GM23248 (cell line): Measurements from ENCODE around the gene CCDC69. TPM values are rescaled to one million over a fixed set of nuclear protein-coding genes. Genes with fewer than 3 reads are reported as not detected.

Experiments
- DNase-seq: peaks from one replicate; pipeline ENCODE4 v3.0.0-alpha.2; 2015
- H2AFZ ChIP-seq: fragments of 200-600 bp; sonication (generic); 2 replicates; pipeline ENCODE4 v1.6.1; 2016; ENCODE audit warnings: antibody characterized with exemption
- H3F3A ChIP-seq: fragments of 200-600 bp; sonication (generic); 2 replicates; pipeline ENCODE4 v1.6.1; 2016; ENCODE audit warnings: mild to moderate bottlenecking, antibody characterized with exemption, mixed run types; ENCODE audit not compliant: insufficient read depth
- H3K27ac ChIP-seq: fragments of 200-600 bp; sonication (generic); 2 replicates; pipeline ENCODE4 v1.5.1; 2016; ENCODE audit warnings: mild to moderate bottlenecking
- H3K27me3 ChIP-seq: fragments of 200-600 bp; sonication (generic); replicated peaks from 2 replicates; pipeline ENCODE4 v1.6.1; 2016; ENCODE audit warnings: mild to moderate bottlenecking; ENCODE audit not compliant: insufficient read depth
- H3K36me3 ChIP-seq: fragments of 200-600 bp; sonication (generic); 2 replicates; pipeline ENCODE4 v1.6.1; 2016; ENCODE audit warnings: low read depth, mild to moderate bottlenecking
- H3K4me1 ChIP-seq: fragments of 200-600 bp; sonication (generic); 2 replicates; pipeline ENCODE4 v1.6.1; 2016; ENCODE audit warnings: mild to moderate bottlenecking; ENCODE audit not compliant: insufficient read depth
- H3K4me2 ChIP-seq: fragments of 200-600 bp; sonication (generic); one replicate; pipeline ENCODE4 v1.6.1; 2016; ENCODE audit warnings: mild to moderate bottlenecking; ENCODE audit not compliant: unreplicated experiment
- H3K4me3 ChIP-seq: fragments of 200-600 bp; sonication (generic); 2 replicates; pipeline ENCODE4 v1.5.1; 2016; ENCODE audit warnings: mild to moderate bottlenecking
- H3K79me2 ChIP-seq: fragments of 200-600 bp; sonication (generic); 2 replicates; pipeline ENCODE4 v1.6.1; 2016; ENCODE audit warnings: mild to moderate bottlenecking; ENCODE audit not compliant: insufficient read depth
- H3K9ac ChIP-seq: fragments of 200-600 bp; sonication (generic); 2 replicates; pipeline ENCODE4 v1.6.1; 2016; ENCODE audit warnings: mild to moderate bottlenecking
- H3K9me2 ChIP-seq: fragments of 200-600 bp; sonication (generic); 2 replicates; pipeline ENCODE4 v1.6.1; 2016; ENCODE audit warnings: mixed run types, mild to moderate bottlenecking, moderate library complexity; ENCODE audit not compliant: insufficient read depth
- H3K9me3 ChIP-seq: fragments of 200-600 bp; sonication (generic); one replicate; pipeline ENCODE4 v1.6.1; 2017; ENCODE audit warnings: low read depth
- H4K20me1 ChIP-seq: fragments of 200-600 bp; sonication (generic); 2 replicates; pipeline ENCODE4 v1.6.0; 2016; ENCODE audit not compliant: insufficient read depth
- EZH2 ChIP-seq: fragments of 200-600 bp; sonication (generic); IDR thresholded peaks from 2 replicates; pipeline ENCODE4 v1.6.1; 2018; ENCODE audit warnings: antibody characterized with exemption, mild to moderate bottlenecking; ENCODE audit not compliant: insufficient read depth, poor library complexity, severe bottlenecking
- EZH2phosphoT487 ChIP-seq: fragments of 200-600 bp; sonication (generic); IDR thresholded peaks from 2 replicates; pipeline ENCODE4 v1.6.1; 2018; ENCODE audit warnings: antibody characterized with exemption, moderate library complexity, mild to moderate bottlenecking, low read depth; ENCODE audit not compliant: insufficient read depth
- WGBS, 2 experiments: methylation state at CpG; one replicate each; pipeline ENCODE4 v1.1.6; 2015 to 2017; ENCODE audit warnings: low lambda C conversion rate in 2 of 2, low coverage in 1 of 2; ENCODE audit errors: missing lambda C conversion rate in 2 of 2; 5-methylcytosine and 5-hydroxymethylcytosine counted together
- in situ Hi-C: fragments of 300-500 bp; cut with MboI; formaldehyde crosslinking; loops from 2 replicates; pipeline ENCODE4 v1.15.0; 2020
- polyA plus RNA-seq: library from polyadenylated mRNA; unstranded; fragments of >200 nt; fragmentation: Nextera tagmentation; extraction: Ambion mirVana; gene quantifications from 2 replicates; pipeline ENCODE4 v1.2.1, GENCODE V29; 2016
- total RNA-seq: library from RNA; depleted of rRNA; stranded (reverse); fragments of >200 nt; shearing (Covaris generic); gene quantifications from 2 replicates; pipeline ENCODE4 v1.2.3, GENCODE V29; 2014

Gene CCDC69
- total and polyA plus RNA-seq, 2 experiments from 2014 or later: 0.54 to 0.56 TPM

- H3F3A ChIP-seq: no peaks in the 10 kb centered on the region
- no peak overlapping the region for H3K4me2 ChIP-seq
- no peaks in the 10 kb centered on the region for H3K9me2 ChIP-seq
- no peak for DNase-seq
- no peaks in the 10 kb centered on the region for H3K9me3 ChIP-seq
- H2AFZ ChIP-seq: peak overlapping the region; percentile 53; the same call in 1 of the 2 replicates
- H3K36me3 ChIP-seq: no peaks in the 10 kb centered on the region
- H3K79me2 ChIP-seq: no peaks in the 10 kb centered on the region
- no peak overlapping the region for H3K9ac ChIP-seq
- no peak overlapping the region for H3K4me3 ChIP-seq
- no peaks in the 10 kb centered on the region for H3K4me1 ChIP-seq
- no peaks in the 10 kb centered on the region for H3K27me3 ChIP-seq
- in situ Hi-C loops: no loop called here
- H3K27ac ChIP-seq: no peak overlapping the region
- 90 to 96% methylated on average over 10 of the region's 10 CpGs for WGBS, 2 experiments
- H4K20me1 ChIP-seq: no peaks in the 10 kb centered on the region
- no peak for TF ChIP-seq EZH2phosphoT487
- TF ChIP-seq EZH2: no peak
Measured at GRCh38 chr5:151214614-151215545, 9.0 kb downstream of the CCDC69 start.

GRCh38 chr5:151213803-151214613 is 9.9 kb downstream of the CCDC69 start:
- H3K27ac ChIP-seq: no peak overlapping the region
- no peaks in the 10 kb centered on the region for H3K9me3 ChIP-seq
- no peaks in the 10 kb centered on the region for H3F3A ChIP-seq
- no peaks in the 10 kb centered on the region for H3K9me2 ChIP-seq
- H3K27me3 ChIP-seq: no peaks in the 10 kb centered on the region
- peak; percentile 28 for DNase-seq
- H3K9ac ChIP-seq: no peak overlapping the region
- peak overlapping the region; percentile 53; the same call in 1 of the 2 replicates for H2AFZ ChIP-seq
- H3K79me2 ChIP-seq: no peaks in the 10 kb centered on the region
- no peaks in the 10 kb centered on the region for H4K20me1 ChIP-seq
- H3K4me2 ChIP-seq: no peak overlapping the region
- no peaks in the 10 kb centered on the region for H3K4me1 ChIP-seq
- in situ Hi-C loops: no loop called here
- no peaks in the 10 kb centered on the region for H3K36me3 ChIP-seq
- 58 to 64% methylated on average over 9 of the region's 9 CpGs for WGBS, 2 experiments
- H3K4me3 ChIP-seq: no peak overlapping the region
- no peak for TF ChIP-seq EZH2phosphoT487
- TF ChIP-seq EZH2: no peak

- H3K27ac ChIP-seq: no peak overlapping the region
- H3K9ac ChIP-seq: no peak overlapping the region
- H3K4me2 ChIP-seq: no peak overlapping the region
- no peaks in the 10 kb centered on the region for H3K9me2 ChIP-seq
- no peak overlapping the region for H3K4me3 ChIP-seq
- no peak overlapping the region for H2AFZ ChIP-seq
- H3K27me3 ChIP-seq: no peaks in the 10 kb centered on the region
- no peak for DNase-seq
- 86 to 92% methylated on average over 3 of the region's 3 CpGs for WGBS, 2 experiments
- TF ChIP-seq EZH2: no peak
- no peak for TF ChIP-seq EZH2phosphoT487
- in situ Hi-C loops: no loop called here
- H3F3A ChIP-seq: no peaks in the 10 kb centered on the region
- no peaks in the 10 kb centered on the region for H3K79me2 ChIP-seq
- H4K20me1 ChIP-seq: no peaks in the 10 kb centered on the region
- H3K9me3 ChIP-seq: no peaks in the 10 kb centered on the region
- no peaks in the 10 kb centered on the region for H3K4me1 ChIP-seq
- no peaks in the 10 kb centered on the region for H3K36me3 ChIP-seq
Measured at GRCh38 chr5:151212406-151212798, 11.5 kb downstream of the CCDC69 start.

DNA sequence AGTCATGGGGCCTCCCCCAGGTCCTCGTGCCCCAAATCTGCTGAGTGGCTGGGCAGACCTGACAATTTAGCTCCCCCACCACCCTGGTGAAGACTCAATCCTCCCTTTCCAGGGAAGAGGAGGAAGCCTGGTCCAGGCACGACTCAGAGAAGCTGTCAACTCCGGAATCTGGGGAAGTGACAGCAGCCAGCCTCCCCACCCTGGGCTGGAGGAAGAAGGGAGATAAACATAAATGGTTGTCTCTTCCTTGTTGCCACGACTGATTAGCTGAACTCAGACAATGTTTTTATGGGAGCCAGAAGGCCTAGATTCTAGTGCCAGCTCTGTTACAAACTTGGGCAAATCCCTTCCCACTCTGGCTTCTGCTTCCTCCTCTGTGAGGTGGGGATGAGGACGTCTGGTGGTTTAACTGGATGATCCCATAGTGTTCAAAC is 15.4 kb downstream of the CCDC69 start:
- Histone ChIP-seq H4K20me1 (no peaks in the 10 kb centered on the region), H3K9me3 (no peaks in the 10 kb centered on the region), H3K27me3 (no peaks in the 10 kb centered on the region), H3K4me1 (no peaks in the 10 kb centered on the region), H3F3A (no peaks in the 10 kb centered on the region), H3K4me3 (no peak overlapping the region), H3K9me2 (no peaks in the 10 kb centered on the region), H3K36me3 (no peaks in the 10 kb centered on the region), H2AFZ (0 out of 2 replicates have a peak overlapping the region, but pooled peaks have one; percentile 8), H3K79me2 (no peaks in the 10 kb centered on the region), H3K27ac (no peak overlapping the region), H3K9ac (no peak overlapping the region), H3K4me2 (no peak overlapping the region)
- in situ Hi-C loops: no loop called here
- no peak for TF ChIP-seq EZH2
- no peak for TF ChIP-seq EZH2phosphoT487
- DNase-seq: no peak
- WGBS, 2 experiments: 12 to 24% methylated on average over 5 of the region's 5 CpGs
